Activated naive CD4-positive, alpha-beta T cell treated with anti-CD3 and anti-CD28 coated beads, Interleukin-2, amount 50 U/mL, for 24 hours (primary cell): ENCODE measurements around the gene MNX1.

Experiments used
- H3K27ac Mint-ChIP-seq: one replicate; pipeline ENCODE4 v1.8.0; 2021; ENCODE audit warnings: mild to moderate bottlenecking, mixed read lengths
- H3K27me3 Mint-ChIP-seq: one replicate; pipeline ENCODE4 v1.8.0; 2021; ENCODE audit warnings: mixed read lengths
- H3K36me3 Mint-ChIP-seq: one replicate; pipeline ENCODE4 v1.8.0; 2021; ENCODE audit warnings: mixed read lengths
- H3K4me1 Mint-ChIP-seq: one replicate; pipeline ENCODE4 v1.8.0; 2021; ENCODE audit warnings: mixed read lengths
- H3K4me3 Mint-ChIP-seq: one replicate; pipeline ENCODE4 v1.8.0; 2021; ENCODE audit warnings: mild to moderate bottlenecking, mixed read lengths
- H3K9me3 Mint-ChIP-seq: one replicate; pipeline ENCODE4 v1.8.0; 2021; ENCODE audit warnings: mixed read lengths

The MNX1 gene

GRCh38 chr7:157001920-157002818, 8.3 kb downstream of the MNX1 start:
- H3K27ac Mint-ChIP-seq: no peak overlapping the region
- H3K4me3 Mint-ChIP-seq: no peak overlapping the region
- peaks cover 30% of the 10 kb centered on the region for H3K4me1 Mint-ChIP-seq
- no peaks in the 10 kb centered on the region for H3K36me3 Mint-ChIP-seq
- peaks cover 46% of the 10 kb centered on the region for H3K27me3 Mint-ChIP-seq
- H3K9me3 Mint-ChIP-seq: no peaks in the 10 kb centered on the region

GRCh38 chr7:157000741-157001653, 9.5 kb downstream of the MNX1 start:
- H3K27ac Mint-ChIP-seq: no peak overlapping the region
- H3K4me3 Mint-ChIP-seq: peak overlapping the region; percentile 84
- no peaks in the 10 kb centered on the region for H3K9me3 Mint-ChIP-seq
- peaks cover 49% of the 10 kb centered on the region for H3K27me3 Mint-ChIP-seq
- peaks cover 30% of the 10 kb centered on the region for H3K4me1 Mint-ChIP-seq
- no peaks in the 10 kb centered on the region for H3K36me3 Mint-ChIP-seq

- H3K4me3 Mint-ChIP-seq: peak overlapping the region; percentile 84
- H3K36me3 Mint-ChIP-seq: no peaks in the 10 kb centered on the region
- H3K9me3 Mint-ChIP-seq: no peaks in the 10 kb centered on the region
- H3K27ac Mint-ChIP-seq: no peak overlapping the region
- peaks cover 30% of the 10 kb centered on the region for H3K4me1 Mint-ChIP-seq
- peaks cover 51% of the 10 kb centered on the region for H3K27me3 Mint-ChIP-seq
Measured at GRCh38 chr7:156999958-157000726, 10.3 kb downstream of the MNX1 start.

- Mint-ChIP-seq H3K4me1 (peaks cover 23% of the 10 kb centered on the region), H3K4me3 (peak overlapping the region; percentile 63), H3K27me3 (peaks cover 43% of the 10 kb centered on the region), H3K36me3 (no peaks in the 10 kb centered on the region), H3K9me3 (no peaks in the 10 kb centered on the region), H3K27ac (no peak overlapping the region)
Measured at GRCh38 chr7:156998988-156999957, 11.2 kb downstream of the MNX1 start.

GRCh38 chr7:156994417-156994816, 16.0 kb downstream of the MNX1 start:
- H3K27ac Mint-ChIP-seq: no peak overlapping the region
- H3K36me3 Mint-ChIP-seq: no peaks in the 10 kb centered on the region
- no peaks in the 10 kb centered on the region for H3K9me3 Mint-ChIP-seq
- H3K4me3 Mint-ChIP-seq: no peak overlapping the region
- peaks cover 9% of the 10 kb centered on the region for H3K4me1 Mint-ChIP-seq
- H3K27me3 Mint-ChIP-seq: peaks cover 37% of the 10 kb centered on the region

- Mint-ChIP-seq H3K36me3 (no peaks in the 10 kb centered on the region), H3K4me1 (peaks cover 3% of the 10 kb centered on the region), H3K9me3 (no peaks in the 10 kb centered on the region), H3K27ac (no peak overlapping the region), H3K27me3 (peaks cover 37% of the 10 kb centered on the region), H3K4me3 (no peak overlapping the region)
Measured at GRCh38 chr7:156993925-156994235, 16.6 kb downstream of the MNX1 start.

- Mint-ChIP-seq H3K36me3 (no peaks in the 10 kb centered on the region), H3K4me3 (no peak overlapping the region), H3K27me3 (peaks cover 32% of the 10 kb centered on the region), H3K27ac (no peak overlapping the region), H3K9me3 (no peaks in the 10 kb centered on the region), H3K4me1 (no peaks in the 10 kb centered on the region)
Measured at GRCh38 chr7:156993021-156993924, 17.2 kb downstream of the MNX1 start.

GRCh38 chr7:156989766-156990535, 20.5 kb downstream of the MNX1 start:
- no peak overlapping the region for H3K27ac Mint-ChIP-seq
- no peaks in the 10 kb centered on the region for H3K4me1 Mint-ChIP-seq
- peaks cover 11% of the 10 kb centered on the region for H3K27me3 Mint-ChIP-seq
- no peaks in the 10 kb centered on the region for H3K36me3 Mint-ChIP-seq
- H3K4me3 Mint-ChIP-seq: no peak overlapping the region
- H3K9me3 Mint-ChIP-seq: no peaks in the 10 kb centered on the region

- H3K27me3 Mint-ChIP-seq: peaks cover 7% of the 10 kb centered on the region
Measured at GRCh38 chr7:156988343-156989185, 21.9 kb downstream of the MNX1 start.

GRCh38 chr7:156986378-156986777, 24.1 kb downstream of the MNX1 start:
- Mint-ChIP-seq H3K4me3 (no peak overlapping the region), H3K27ac (no peak overlapping the region), H3K4me1 (no peaks in the 10 kb centered on the region), H3K9me3 (no peaks in the 10 kb centered on the region), H3K36me3 (no peaks in the 10 kb centered on the region), H3K27me3 (peaks cover 3% of the 10 kb centered on the region)

More at GRCh38 chr7:156988343-156989185, 21.9 kb downstream of the MNX1 start:
- Mint-ChIP-seq H3K36me3 (no peaks in the 10 kb centered on the region), H3K9me3 (no peaks in the 10 kb centered on the region), H3K4me3 (no peak overlapping the region), H3K4me1 (no peaks in the 10 kb centered on the region), H3K27ac (no peak overlapping the region)

- H3K9me3 Mint-ChIP-seq: no peaks in the 10 kb centered on the region
- no peaks in the 10 kb centered on the region for H3K4me1 Mint-ChIP-seq
- H3K36me3 Mint-ChIP-seq: no peaks in the 10 kb centered on the region
- H3K27me3 Mint-ChIP-seq: no peaks in the 10 kb centered on the region
- H3K4me3 Mint-ChIP-seq: no peak overlapping the region
- H3K27ac Mint-ChIP-seq: no peak overlapping the region
Measured at GRCh38 chr7:156985101-156985992, 25.1 kb downstream of the MNX1 start.
